IPS-NIHi11 (cell line): ENCODE measurements around the gene TIGIT.
A peak's percentile ranks its signal among the peaks of the same experiment; 100 is the strongest.

Experiments
- DNase-seq: peaks from one replicate; pipeline ENCODE4 v3.0.0; 2012; ENCODE audit warnings: mixed read lengths, low spot score

The TIGIT gene

GRCh38 chr3:114310695-114311094 lies 16.9 kb downstream of the TIGIT start:
- DNase-seq = no peak

- no peak for DNase-seq
Measured at GRCh38 chr3:114313426-114313825, 19.6 kb downstream of the TIGIT start.

- no peak for DNase-seq
Measured at GRCh38 chr3:114314282-114314681, 20.5 kb downstream of the TIGIT start.

GRCh38 chr3:114318295-114318694 lies 24.5 kb downstream of the TIGIT start:
- DNase-seq = no peak

- DNase-seq = peak; percentile 63
Measured at GRCh38 chr3:114319453-114319852, 25.6 kb downstream of the TIGIT start.

GRCh38 chr3:114320246-114320645 lies 26.4 kb downstream of the TIGIT start:
- no peak for DNase-seq

GRCh38 chr3:114323546-114324254 lies 29.9 kb downstream of the TIGIT start:
- DNase-seq = no peak

GRCh38 chr3:114327665-114328064 lies 33.8 kb downstream of the TIGIT start:
- no peak for DNase-seq

GRCh38 chr3:114328345-114328744 lies 34.5 kb downstream of the TIGIT start:
- DNase-seq = no peak

GRCh38 chr3:114329823-114330222 lies 36.0 kb downstream of the TIGIT start:
- DNase-seq = no peak

- DNase-seq = no peak
Measured at GRCh38 chr3:114331007-114331406, 37.2 kb downstream of the TIGIT start.

GRCh38 chr3:114331710-114332109 lies 37.9 kb downstream of the TIGIT start:
- no peak for DNase-seq

- DNase-seq = no peak
Measured at GRCh38 chr3:114332342-114333179, 38.7 kb downstream of the TIGIT start.

GRCh38 chr3:114333180-114333922 lies 39.5 kb downstream of the TIGIT start:
- DNase-seq = no peak

GRCh38 chr3:114333923-114334240 lies 40.1 kb downstream of the TIGIT start:
- no peak for DNase-seq

- DNase-seq = no peak
Measured at GRCh38 chr3:114336122-114336697, 42.4 kb downstream of the TIGIT start.

- DNase-seq = no peak
Measured at GRCh38 chr3:114336857-114337256, 43.0 kb downstream of the TIGIT start.

GRCh38 chr3:114338651-114339357 lies 45.0 kb downstream of the TIGIT start:
- DNase-seq = no peak

- no peak for DNase-seq
Measured at GRCh38 chr3:114344492-114344891, 50.7 kb downstream of the TIGIT start.

- no peak for DNase-seq
Measured at GRCh38 chr3:114350271-114350670, 56.4 kb downstream of the TIGIT start.

- no peak for DNase-seq
Measured at GRCh38 chr3:114350690-114351089, 56.9 kb downstream of the TIGIT start.
